BLaER1 treated with 17β-estradiol and CSF1 and Interleukin-3, amounts not matched to agents 10 nM and 100 nM (cell line): ENCODE results near the gene GALNTL6.
"Not testable (repeated sequence)": the region's sequence is repeated elsewhere in the genome, so short reads cannot be mapped to it uniquely, and the experiment has no call there.

Source experiments
- H3K27ac ChIP-seq, 11 experiments: shearing (Covaris generic); formaldehyde crosslinking; 2 replicates each; pipeline ENCODE4 v1.8.1; 2022
- H3K27me3 ChIP-seq, 11 experiments: shearing (Covaris generic); formaldehyde crosslinking; 2 replicates each; pipeline ENCODE4 v1.8.1; 2022
- H3K36me3 ChIP-seq, 11 experiments: shearing (Covaris generic); formaldehyde crosslinking; 2 replicates each; pipeline ENCODE4 v1.8.1; 2022
- H3K4me1 ChIP-seq, 10 experiments: shearing (Covaris generic); formaldehyde crosslinking; 2 replicates each; pipeline ENCODE4 v1.8.1; 2022
- H3K4me2 ChIP-seq, 11 experiments: shearing (Covaris generic); formaldehyde crosslinking; 2 replicates each; pipeline ENCODE4 v1.8.1; 2022
- H3K4me3 ChIP-seq, 10 experiments: shearing (Covaris generic); formaldehyde crosslinking; 2 replicates each; pipeline ENCODE4 v1.8.1; 2022
- H3K9ac ChIP-seq, 11 experiments: shearing (Covaris generic); formaldehyde crosslinking; 2 replicates each; pipeline ENCODE4 v1.8.1; 2022
- H3K9me3 ChIP-seq, 11 experiments: shearing (Covaris generic); formaldehyde crosslinking; replicated peaks in 1 of 11; 2 replicates each; pipeline ENCODE4 v1.8.1; 2022
- H4K20me1 ChIP-seq, 11 experiments: shearing (Covaris generic); formaldehyde crosslinking; 2 replicates each; pipeline ENCODE4 v1.8.1; 2022
- Cebpa-rat ChIP-seq, 11 experiments: shearing (Covaris generic); IDR thresholded peaks; 2 replicates each; pipeline ENCODE4 v1.8.1; 2022

The GALNTL6 gene

DNA sequence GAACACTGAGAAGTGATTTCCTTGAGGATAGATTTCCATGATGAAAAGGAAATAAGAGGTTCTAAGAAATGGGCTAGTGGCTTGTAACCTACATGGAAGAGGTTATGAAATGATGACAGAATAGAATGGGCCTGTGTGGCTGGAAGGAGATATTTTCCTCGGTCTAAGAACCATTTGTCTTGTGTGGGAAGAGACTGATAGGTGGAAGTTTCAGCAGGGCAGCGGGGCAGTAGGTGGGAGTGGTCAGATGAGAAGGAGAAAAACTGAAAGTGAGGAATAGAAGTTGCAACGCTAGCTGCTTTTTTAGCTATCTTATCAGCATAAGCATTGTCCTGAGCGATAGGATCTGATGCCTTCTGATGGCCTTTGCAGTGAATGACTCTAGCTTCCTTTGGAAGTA, 1144.0 kb downstream of the GALNTL6 start:
- Histone ChIP-seq H3K4me2 (no peak overlapping the region), H4K20me1 (no peaks in the 10 kb centered on the region), H3K27ac (no peak overlapping the region), H3K9me3 (no peaks in the 10 kb centered on the region), H3K27me3 (no peaks in the 10 kb centered on the region), H3K4me3 (no peak overlapping the region), H3K9ac (no peak overlapping the region), H3K36me3 (no peaks in the 10 kb centered on the region), H3K4me1 (no peaks in the 10 kb centered on the region)
- no peak for TF ChIP-seq Cebpa-rat (IDR thresholded peaks at IDR 0.05)

DNA sequence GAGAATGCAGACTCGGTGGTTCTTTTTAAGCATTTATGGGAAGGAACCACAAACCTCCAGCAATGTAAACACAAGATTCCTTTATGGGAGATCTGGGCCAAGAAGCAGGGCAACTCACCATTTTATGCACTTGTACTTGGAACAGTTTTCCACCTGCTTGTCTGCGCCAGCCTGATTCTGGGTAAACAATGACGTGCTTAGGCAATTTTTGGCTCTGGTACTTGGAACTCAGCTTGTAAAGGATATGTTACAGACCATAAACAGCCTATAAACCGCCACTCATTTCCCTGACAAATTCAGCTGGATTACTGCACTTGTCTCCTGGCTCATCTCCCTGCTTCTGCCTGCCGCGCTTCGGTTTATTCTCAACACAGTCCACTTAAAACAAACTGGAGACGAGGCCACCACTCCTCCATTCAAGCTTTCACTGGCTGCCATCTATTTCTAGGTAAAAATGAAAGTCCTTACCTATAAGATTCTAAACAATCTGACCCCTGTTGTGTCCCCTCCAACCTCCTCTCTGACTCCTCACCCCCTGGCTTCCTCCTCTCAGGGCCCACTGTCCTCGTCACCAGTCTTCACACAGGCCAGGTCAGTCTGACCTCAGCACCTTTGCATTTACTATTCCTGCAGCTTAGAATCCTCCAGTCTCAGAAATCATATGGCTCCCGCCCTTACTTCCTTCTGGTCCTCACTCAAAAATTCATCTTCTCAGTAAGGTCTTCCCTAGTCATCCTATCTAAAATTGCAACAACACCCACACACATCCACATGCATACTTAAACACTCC, 1149.6 kb downstream of the GALNTL6 start:
- TF ChIP-seq Cebpa-rat (IDR thresholded peaks at IDR 0.05) = no peak
- Histone ChIP-seq H3K27me3 (no peaks in the 10 kb centered on the region), H3K4me1 (no peaks in the 10 kb centered on the region), H3K27ac (no peak overlapping the region), H3K4me3 (no peak overlapping the region), H3K4me2 (no peak overlapping the region), H3K9ac (no peak overlapping the region), H4K20me1 (no peaks in the 10 kb centered on the region), H3K36me3 (no peaks in the 10 kb centered on the region), H3K9me3 (0 out of 22 replicates have a peak, but pooled peaks cover 0 to under 1% (median 0%) of the 10 kb centered on the region in 11 experiments)

DNA sequence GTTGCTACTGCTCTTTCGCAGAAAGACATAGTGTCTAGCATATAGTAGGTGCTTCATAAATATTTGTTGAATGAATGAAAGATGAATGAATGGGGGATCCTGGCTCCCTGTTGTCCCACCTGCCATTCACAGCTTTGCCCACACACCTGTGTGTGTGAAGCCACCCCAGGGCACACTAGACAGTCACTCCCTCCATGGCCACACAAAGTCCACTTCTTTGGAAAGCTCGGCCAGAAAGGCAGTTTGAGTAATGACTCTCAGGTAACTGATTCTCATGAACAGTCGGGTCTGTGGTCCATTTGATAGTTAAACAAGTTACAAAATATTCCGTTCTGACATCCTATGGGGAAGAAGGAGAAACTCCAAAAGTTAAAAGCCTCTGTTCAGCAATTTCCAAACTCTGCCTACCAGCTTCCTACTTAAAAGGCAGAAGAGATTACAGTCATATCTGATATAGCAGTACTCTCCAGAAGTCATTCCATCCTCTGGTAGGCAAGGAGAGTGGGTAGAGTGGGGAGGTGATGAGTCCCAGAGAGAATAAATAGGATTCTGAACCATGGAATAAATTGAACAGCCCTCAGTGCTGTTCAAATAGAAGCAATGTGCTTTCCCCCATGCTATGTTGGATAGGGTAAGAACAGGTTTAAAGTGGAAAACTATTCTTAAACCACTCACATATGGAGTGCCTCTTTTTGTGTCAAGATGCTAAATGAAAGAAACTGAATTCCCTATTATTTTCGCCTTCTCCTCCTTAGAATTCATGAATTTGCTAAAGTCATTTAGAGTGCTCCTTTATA, 1150.5 kb downstream of the GALNTL6 start:
- Histone ChIP-seq H3K9ac (no peak overlapping the region), H3K36me3 (no peaks in the 10 kb centered on the region), H3K27ac (no peak overlapping the region), H3K9me3 (peaks cover 0 to 9% (median 7%) of the 10 kb centered on the region in 11 experiments; a peak in 8 of 22 replicates), H4K20me1 (no peaks in the 10 kb centered on the region), H3K27me3 (no peaks in the 10 kb centered on the region), H3K4me2 (no peak overlapping the region), H3K4me1 (no peaks in the 10 kb centered on the region), H3K4me3 (no peak overlapping the region)
- TF ChIP-seq Cebpa-rat (IDR thresholded peaks at IDR 0.05) = no peak

- H3K4me1 ChIP-seq = not testable (repeated sequence)
These were observed 1157.0 kb downstream of the GALNTL6 start for GRCh38 chr4:172970189-172970588.

DNA sequence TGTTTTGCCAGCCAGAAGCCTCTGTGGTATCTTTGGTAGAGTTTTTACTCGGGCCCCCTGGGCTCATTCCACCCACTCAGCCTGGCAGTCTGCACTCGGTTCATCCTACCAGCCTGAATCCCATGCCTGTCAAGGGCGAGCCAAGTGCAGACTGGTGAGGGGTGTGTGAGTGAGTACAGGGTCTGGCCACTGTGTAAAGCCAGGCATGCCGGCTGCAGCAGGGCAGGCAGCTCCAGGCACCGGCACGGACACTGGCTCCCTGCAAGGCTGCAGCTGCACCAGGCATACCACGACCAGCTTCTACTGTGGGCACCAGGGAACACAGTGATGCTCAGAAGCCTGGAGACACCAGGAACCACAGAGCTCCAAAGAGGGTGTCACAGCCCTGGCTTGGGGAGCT, 1161.4 kb downstream of the GALNTL6 start:
- no peaks in the 10 kb centered on the region for H3K36me3 ChIP-seq
- H3K9me3 ChIP-seq = peaks cover 10 to 24% (median 18%) of the 10 kb centered on the region in 11 experiments
- no peak for TF ChIP-seq Cebpa-rat (IDR thresholded peaks at IDR 0.05)
- H3K4me2 ChIP-seq = no peak overlapping the region
- no peaks in the 10 kb centered on the region for H3K27me3 ChIP-seq
- no peak overlapping the region for H3K27ac ChIP-seq
- no peaks in the 10 kb centered on the region for H4K20me1 ChIP-seq
- H3K4me1 ChIP-seq = 0 out of 20 replicates have a peak, but pooled peaks cover 0 to 7% (median 0%) of the 10 kb centered on the region in 10 experiments
- no peak overlapping the region for H3K9ac ChIP-seq
- H3K4me3 ChIP-seq = no peak overlapping the region

More at GRCh38 chr4:172970189-172970588, 1157.0 kb downstream of the GALNTL6 start:
- H3K27me3 ChIP-seq, H3K4me3 ChIP-seq, H3K4me2 ChIP-seq, H3K36me3 ChIP-seq, H3K9ac ChIP-seq, H4K20me1 ChIP-seq, H3K27ac ChIP-seq: not testable (repeated sequence)
- H3K9me3 ChIP-seq = peaks cover 25 to 37% (median 31%) of the 10 kb centered on the region in 11 experiments

GRCh38 chr4:172975651-172976229, 1162.5 kb downstream of the GALNTL6 start:
- H3K27ac ChIP-seq = no peak overlapping the region
- 0 out of 20 replicates have a peak, but pooled peaks cover 0 to 7% (median 0%) of the 10 kb centered on the region in 10 experiments for H3K4me1 ChIP-seq
- no peak overlapping the region for H3K4me3 ChIP-seq
- no peak overlapping the region for H3K4me2 ChIP-seq
- TF ChIP-seq Cebpa-rat (IDR thresholded peaks at IDR 0.05) = no peak
- H3K9ac ChIP-seq = no peak overlapping the region
- no peaks in the 10 kb centered on the region for H4K20me1 ChIP-seq
- H3K27me3 ChIP-seq = no peaks in the 10 kb centered on the region
- H3K9me3 ChIP-seq = peaks cover 0 to 14% (median 7%) of the 10 kb centered on the region in 11 experiments; a peak in 15 of 22 replicates
- no peaks in the 10 kb centered on the region for H3K36me3 ChIP-seq

- H3K27me3 ChIP-seq, H3K36me3 ChIP-seq: not testable (repeated sequence)
These were observed 1164.4 kb downstream of the GALNTL6 start for GRCh38 chr4:172977491-172978041.

DNA sequence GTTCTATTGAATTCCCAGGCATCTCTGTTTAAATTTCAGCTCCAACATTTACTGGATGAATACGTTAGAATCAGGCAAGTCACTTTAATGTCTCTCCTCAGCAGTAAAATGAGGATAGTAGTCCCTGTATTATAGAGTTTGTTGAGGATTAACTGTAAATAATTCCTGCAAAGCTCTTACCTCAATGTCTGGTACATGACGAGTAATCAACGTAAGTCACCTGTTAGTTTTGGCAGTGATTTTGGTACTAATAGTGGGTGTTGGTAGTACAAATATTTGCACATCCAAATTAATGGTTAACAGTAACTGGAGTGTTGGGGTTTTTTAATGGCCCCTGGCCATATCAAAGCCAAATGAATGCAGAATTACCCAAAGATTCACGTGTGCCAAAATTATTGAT, 1165.6 kb downstream of the GALNTL6 start:
- Histone ChIP-seq H3K27ac (no peak overlapping the region), H3K4me3 (no peak overlapping the region), H3K27me3 (no peaks in the 10 kb centered on the region), H3K9me3 (peaks cover 0 to 10% (median 0%) of the 10 kb centered on the region in 11 experiments; a peak in 2 of 22 replicates), H3K9ac (no peak overlapping the region), H4K20me1 (no peaks in the 10 kb centered on the region), H3K36me3 (no peaks in the 10 kb centered on the region), H3K4me1 (peaks cover 0 to 9% (median 0%) of the 10 kb centered on the region in 10 experiments; a peak in 3 of 20 replicates), H3K4me2 (no peak overlapping the region)
- no peak for TF ChIP-seq Cebpa-rat (IDR thresholded peaks at IDR 0.05)

More at GRCh38 chr4:172977491-172978041, 1164.4 kb downstream of the GALNTL6 start:
- H4K20me1 ChIP-seq, H3K9ac ChIP-seq, H3K4me1 ChIP-seq, H3K27ac ChIP-seq, H3K4me3 ChIP-seq, H3K9me3 ChIP-seq, H3K4me2 ChIP-seq: not testable (repeated sequence)

GRCh38 chr4:172979332-172979731, 1166.1 kb downstream of the GALNTL6 start:
- no peak overlapping the region for H3K4me3 ChIP-seq
- no peak overlapping the region for H3K4me2 ChIP-seq

More at GRCh38 chr4:172979332-172979731, 1166.1 kb downstream of the GALNTL6 start:
- Histone ChIP-seq H3K4me1 (peaks cover 0 to 9% (median 0%) of the 10 kb centered on the region in 10 experiments; a peak in 3 of 20 replicates), H3K27me3 (no peaks in the 10 kb centered on the region), H3K27ac (no peak overlapping the region), H3K36me3 (no peaks in the 10 kb centered on the region), H4K20me1 (no peaks in the 10 kb centered on the region), H3K9me3 (peaks cover 0 to 10% (median 0%) of the 10 kb centered on the region in 11 experiments; a peak in 2 of 22 replicates), H3K9ac (no peak overlapping the region)
- no peak for TF ChIP-seq Cebpa-rat (IDR thresholded peaks at IDR 0.05)
